H9 (cell line): Measurements from ENCODE around the gene PAXX. TPM values are rescaled to one million over a fixed set of nuclear protein-coding genes. Genes with fewer than 3 reads are reported as not detected.

Experiments used
- DNase-seq: peaks from one replicate; pipeline ENCODE4 v3.0.0-alpha.2; 2017
- H2AFZ ChIP-seq: one replicate; pipeline ENCODE4 v1.6.1; 2013; ENCODE audit warnings: mild to moderate bottlenecking, low read length, control low read depth, moderate library complexity
- H2AK5ac ChIP-seq: 2 replicates; pipeline ENCODE4 v1.6.1; 2013; ENCODE audit warnings: low read length, control low read depth, mixed read lengths; ENCODE audit not compliant: insufficient read length
- H2BK120ac ChIP-seq: one replicate; pipeline ENCODE4 v1.6.1; 2013; ENCODE audit warnings: low read depth, mild to moderate bottlenecking, low read length, control low read depth, inconsistent platforms; ENCODE audit not compliant: poor library complexity, severe bottlenecking
- H2BK12ac ChIP-seq: 2 replicates; pipeline ENCODE4 v1.6.1; 2013; ENCODE audit warnings: low read length, control low read depth, mixed read lengths, low read depth; ENCODE audit not compliant: insufficient read length
- H2BK15ac ChIP-seq: 2 replicates; pipeline ENCODE4 v1.6.1; 2013; ENCODE audit warnings: low read depth, low read length, control low read depth
- H2BK20ac ChIP-seq: one replicate; pipeline ENCODE4 v1.6.1; 2013; ENCODE audit warnings: low read depth, mild to moderate bottlenecking, low read length, control low read depth, inconsistent platforms; ENCODE audit not compliant: poor library complexity, severe bottlenecking
- H2BK5ac ChIP-seq: 2 replicates; pipeline ENCODE4 v1.6.1; 2013; ENCODE audit warnings: low read length, control low read depth, mixed read lengths; ENCODE audit not compliant: insufficient read length
- H3K14ac ChIP-seq: 2 replicates; pipeline ENCODE4 v1.6.1; 2013; ENCODE audit warnings: low read length, control low read depth; ENCODE audit not compliant: insufficient read depth
- H3K18ac ChIP-seq: 2 replicates; pipeline ENCODE4 v1.6.1; 2013; ENCODE audit warnings: low read depth, mild to moderate bottlenecking, mixed read lengths, low read length, control low read depth; ENCODE audit not compliant: insufficient read length
- H3K23ac ChIP-seq: 2 replicates; pipeline ENCODE4 v1.6.1; 2013; ENCODE audit warnings: low read length, control low read depth, mixed read lengths, low read depth; ENCODE audit not compliant: insufficient read length
- H3K23me2 ChIP-seq: 2 replicates; pipeline ENCODE4 v1.6.1; 2013; ENCODE audit warnings: low read depth, mild to moderate bottlenecking, mixed read lengths, low read length, control low read depth; ENCODE audit not compliant: insufficient read length, poor library complexity, severe bottlenecking
- H3K27ac ChIP-seq: 2 replicates; pipeline ENCODE4 v1.5.1; 2013; ENCODE audit warnings: low read length, control low read depth, mixed read lengths, low read depth; ENCODE audit not compliant: insufficient read length
- H3K27me3 ChIP-seq: 2 replicates; pipeline ENCODE4 v1.6.1; 2013; ENCODE audit warnings: low read length, control low read depth, inconsistent platforms; ENCODE audit not compliant: insufficient read depth
- H3K4ac ChIP-seq: 2 replicates; pipeline ENCODE4 v1.6.1; 2013; ENCODE audit warnings: low read depth, mild to moderate bottlenecking, control low read depth, inconsistent platforms, low read length, moderate library complexity
- H3K4me1 ChIP-seq: 2 replicates; pipeline ENCODE4 v1.6.1; 2013; ENCODE audit warnings: low read length, control low read depth, inconsistent platforms; ENCODE audit not compliant: insufficient read depth
- H3K4me2 ChIP-seq: 2 replicates; pipeline ENCODE4 v1.6.1; 2013; ENCODE audit warnings: low read length, control low read depth, mixed read lengths; ENCODE audit not compliant: insufficient read length, insufficient read depth
- H3K56ac ChIP-seq: 2 replicates; pipeline ENCODE4 v1.6.1; 2013; ENCODE audit warnings: low read depth, mild to moderate bottlenecking, mixed read lengths, low read length, control low read depth; ENCODE audit not compliant: insufficient read length
- H3K79me1 ChIP-seq: 2 replicates; pipeline ENCODE4 v1.6.1; 2013; ENCODE audit warnings: low read depth, mild to moderate bottlenecking, moderate library complexity, low read length, control low read depth, inconsistent platforms; ENCODE audit not compliant: insufficient read depth, poor library complexity, severe bottlenecking
- H3K79me2 ChIP-seq: 2 replicates; pipeline ENCODE4 v1.6.1; 2013; ENCODE audit warnings: low read length, control low read depth, inconsistent platforms; ENCODE audit not compliant: insufficient read depth
- H3K9ac ChIP-seq: 2 replicates; pipeline ENCODE4 v1.6.1; 2013; ENCODE audit warnings: low read length, control low read depth, mixed read lengths; ENCODE audit not compliant: insufficient read length; ENCODE audit errors: extremely low read depth
- H3K9me3 ChIP-seq: one replicate; pipeline ENCODE4 v1.6.1; 2013; ENCODE audit warnings: low read depth, low read length, inconsistent platforms; ENCODE audit not compliant: control insufficient read depth
- H3T11ph ChIP-seq: one replicate; pipeline ENCODE4 v1.6.1; 2013; ENCODE audit warnings: mild to moderate bottlenecking, low read length, control low read depth, inconsistent platforms
- H4K20me1 ChIP-seq: one replicate; pipeline ENCODE4 v1.6.1; 2013; ENCODE audit not compliant: control insufficient read depth, insufficient read length, insufficient read depth
- H4K5ac ChIP-seq: 2 replicates; pipeline ENCODE4 v1.6.1; 2013; ENCODE audit warnings: low read depth, mild to moderate bottlenecking, mixed read lengths, low read length, control low read depth; ENCODE audit not compliant: insufficient read length
- H4K8ac ChIP-seq: replicated peaks from 2 replicates; pipeline ENCODE4 v1.6.1; 2013; ENCODE audit warnings: low read length, control low read depth, mixed read lengths, low read depth; ENCODE audit not compliant: insufficient read length
- H4K91ac ChIP-seq: 2 replicates; pipeline ENCODE4 v1.6.1; 2013; ENCODE audit warnings: low read depth, mild to moderate bottlenecking, moderate library complexity, mixed read lengths, low read length, control low read depth; ENCODE audit not compliant: insufficient read length
- H3K27ac Mint-ChIP-seq, 3 experiments: 2 replicates in 2 of 3; 3 replicates in 1 of 3; pipeline ENCODE4 v1.8.0; 2020 to 2021; ENCODE audit warnings: mixed read lengths in 3 of 3, mild to moderate bottlenecking in 1 of 3, moderate library complexity in 1 of 3
- H3K27me3 Mint-ChIP-seq: 2 replicates; pipeline ENCODE4 v1.8.0; 2021; ENCODE audit warnings: low read depth, mild to moderate bottlenecking, moderate library complexity, mixed read lengths
- H3K36me3 Mint-ChIP-seq, 3 experiments: 2 replicates in 2 of 3; 3 replicates in 1 of 3; pipeline ENCODE4 v1.8.0; 2020 to 2021; ENCODE audit warnings: low read depth in 3 of 3, mixed read lengths in 3 of 3; ENCODE audit not compliant: insufficient read depth in 1 of 3
- H3K4me1 Mint-ChIP-seq, 2 experiments: 2 replicates each; pipeline ENCODE4 v1.8.0; 2020; ENCODE audit warnings: mixed read lengths in 2 of 2
- H3K4me3 Mint-ChIP-seq, 2 experiments: 2 replicates in 1 of 2; 3 replicates in 1 of 2; pipeline ENCODE4 v1.8.0; 2020 to 2021; ENCODE audit warnings: mild to moderate bottlenecking in 2 of 2, mixed read lengths in 2 of 2, moderate library complexity in 1 of 2
- H3K9me3 Mint-ChIP-seq, 2 experiments: 2 replicates in 1 of 2; 3 replicates in 1 of 2; pipeline ENCODE4 v1.8.0; 2020; ENCODE audit warnings: mild to moderate bottlenecking in 2 of 2, mixed read lengths in 2 of 2, moderate library complexity in 1 of 2
- whole genome bisulfite sequencing: extraction: QIAGEN DNeasy Blood & Tissue Kit; methylation state at CpG from one replicate; pipeline ENCODE4 v1.1.7; 2013; ENCODE audit warnings: missing lambda C conversion rate, low lambda C conversion rate, mixed read lengths; ENCODE audit not compliant: insufficient read length; ENCODE audit errors: extremely low coverage; 5-methylcytosine and 5-hydroxymethylcytosine counted together
- total RNA-seq: library from RNA; stranded (reverse); gene quantifications from 2 replicates; pipeline ENCODE4 v1.2.1, GENCODE V29; 2021
- TF ChIP-seq, protein P1 (sequence below): fragments of 200-600 bp; sonication (generic); conservative IDR thresholded peaks from 3 replicates; pipeline ENCODE4 v1.8.0; 2021; ENCODE audit warnings: antibody characterized with exemption, mild to moderate bottlenecking

PAXX gene
- total RNA-seq, 1 experiment from 2014 or later: 51.2 TPM

DNA sequence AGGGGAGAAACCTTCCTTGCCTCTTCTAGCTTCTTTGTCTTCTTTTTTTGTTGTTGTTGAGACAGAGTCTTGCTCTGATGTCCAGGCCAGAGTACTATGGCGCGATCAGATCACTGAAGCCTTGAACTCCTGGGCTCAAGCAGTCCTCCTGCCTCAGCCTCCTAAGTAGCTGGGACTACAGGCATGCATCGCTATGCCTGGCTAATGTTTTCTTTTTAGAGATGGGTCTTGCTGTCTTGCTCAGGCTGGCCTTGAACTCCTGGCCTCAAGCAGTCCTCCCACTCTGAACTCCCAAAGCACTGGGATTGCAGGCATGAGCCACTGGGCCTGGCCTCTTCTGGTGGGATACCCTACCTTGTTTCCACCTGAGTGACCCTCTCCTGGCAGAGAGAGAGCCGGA, 3.4 kb upstream of the PAXX start:
- H3K79me1 ChIP-seq: no peaks in the 10 kb centered on the region
- H3K18ac ChIP-seq: no peak overlapping the region
- no peak overlapping the region for H3K23ac ChIP-seq
- no peak overlapping the region for H4K5ac ChIP-seq
- H3K4ac ChIP-seq: no peak overlapping the region
- H3K4me1 ChIP-seq: no peaks in the 10 kb centered on the region
- H3K36me3 Mint-ChIP-seq: peaks cover 2 to 6% (median 2%) of the 10 kb centered on the region in 3 experiments; a peak in 5 of 7 replicates
- TF ChIP-seq, protein P1, sequence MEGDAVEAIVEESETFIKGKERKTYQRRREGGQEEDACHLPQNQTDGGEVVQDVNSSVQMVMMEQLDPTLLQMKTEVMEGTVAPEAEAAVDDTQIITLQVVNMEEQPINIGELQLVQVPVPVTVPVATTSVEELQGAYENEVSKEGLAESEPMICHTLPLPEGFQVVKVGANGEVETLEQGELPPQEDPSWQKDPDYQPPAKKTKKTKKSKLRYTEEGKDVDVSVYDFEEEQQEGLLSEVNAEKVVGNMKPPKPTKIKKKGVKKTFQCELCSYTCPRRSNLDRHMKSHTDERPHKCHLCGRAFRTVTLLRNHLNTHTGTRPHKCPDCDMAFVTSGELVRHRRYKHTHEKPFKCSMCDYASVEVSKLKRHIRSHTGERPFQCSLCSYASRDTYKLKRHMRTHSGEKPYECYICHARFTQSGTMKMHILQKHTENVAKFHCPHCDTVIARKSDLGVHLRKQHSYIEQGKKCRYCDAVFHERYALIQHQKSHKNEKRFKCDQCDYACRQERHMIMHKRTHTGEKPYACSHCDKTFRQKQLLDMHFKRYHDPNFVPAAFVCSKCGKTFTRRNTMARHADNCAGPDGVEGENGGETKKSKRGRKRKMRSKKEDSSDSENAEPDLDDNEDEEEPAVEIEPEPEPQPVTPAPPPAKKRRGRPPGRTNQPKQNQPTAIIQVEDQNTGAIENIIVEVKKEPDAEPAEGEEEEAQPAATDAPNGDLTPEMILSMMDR: no peak
- H2AK5ac ChIP-seq: no peak overlapping the region
- H3K9ac ChIP-seq: no peak overlapping the region
- no peak overlapping the region for H3K4me3 Mint-ChIP-seq
- H4K8ac ChIP-seq: no peak overlapping the region
- no peak overlapping the region for H2BK12ac ChIP-seq
- no peak overlapping the region for H2AFZ ChIP-seq
- DNase-seq: no peak
- peaks cover 6% of the 10 kb centered on the region for H3K23me2 ChIP-seq
- no peak overlapping the region for H3K27ac ChIP-seq
- no peak overlapping the region for H2BK5ac ChIP-seq
- peaks cover 9 to 10% of the 10 kb centered on the region in 2 experiments; a peak in 3 of 5 replicates for H3K9me3 Mint-ChIP-seq
- H4K91ac ChIP-seq: no peak overlapping the region
- no peak overlapping the region for H3K14ac ChIP-seq
- peaks cover 26% of the 10 kb centered on the region for H3K27me3 Mint-ChIP-seq
- no peaks in the 10 kb centered on the region for H3K27me3 ChIP-seq
- H2BK20ac ChIP-seq: no peak overlapping the region
- H3K9me3 ChIP-seq: no peaks in the 10 kb centered on the region
- H2BK120ac ChIP-seq: no peak overlapping the region
- no peak overlapping the region for H3K27ac Mint-ChIP-seq
- no peak overlapping the region for H2BK15ac ChIP-seq
- peaks cover 2% of the 10 kb centered on the region in 2 experiments; a peak in 2 of 4 replicates for H3K4me1 Mint-ChIP-seq
- H3T11ph ChIP-seq: no peak overlapping the region
- no peak overlapping the region for H3K4me2 ChIP-seq
- no CpG with 5 or more reads among the region's 4 CpGs for WGBS
- H4K20me1 ChIP-seq: no peaks in the 10 kb centered on the region
- H3K56ac ChIP-seq: no peak overlapping the region
- H3K79me2 ChIP-seq: no peaks in the 10 kb centered on the region
